Anterior cingulate cortex (tissue), 58 donors: Measurements from ENCODE around the gene S100A7A.
"Not testable (repeated sequence)": the region's sequence is repeated elsewhere in the genome, so short reads cannot be mapped to it uniquely, and the experiment has no call there.

Experiments
- DNase-seq, 58 donors: peaks; one replicate each; lab custom pipeline; 2025; lab: John Stamatoyannopoulos, UW

S100A7A gene

GRCh38 chr1:153447498-153448170, 31.3 kb downstream of the S100A7A start:
- no peak for DNase-seq

GRCh38 chr1:153448851-153449250, 32.5 kb downstream of the S100A7A start:
- DNase-seq, result not testable (repeated sequence)

- DNase-seq, result no peak
Observed at GRCh38 chr1:153456396-153456795, 40.1 kb downstream of the S100A7A start.

GRCh38 chr1:153459655-153460054, 43.3 kb downstream of the S100A7A start:
- DNase-seq, result peak in 3 of 58 donors; percentile 16 to 26 (median 19)

GRCh38 chr1:153460551-153460950, 44.2 kb downstream of the S100A7A start, which contains the start of gene S100A7:
S100A7 (minus strand) TSS chr1:153460651; CDS start chr1:153459013, 1,638 bp downstream.
- DNase-seq, result no peak

- DNase-seq, result not testable (repeated sequence)
Observed at GRCh38 chr1:153462741-153463140, 46.4 kb downstream of the S100A7A start.

- peak in 3 of 58 donors; percentile 2 to 8 (median 3) for DNase-seq
Observed at GRCh38 chr1:153465811-153466636, 49.7 kb downstream of the S100A7A start.

- DNase-seq, result peak in 1 of 58 donors; percentile 31
Observed at GRCh38 chr1:153466908-153467307, 50.6 kb downstream of the S100A7A start.

GRCh38 chr1:153470707-153471106, 54.4 kb downstream of the S100A7A start:
- no peak for DNase-seq
